NOMO-1 treated with DMSO at 0.1 percent for 48 hours (cell line): ENCODE measurements around the gene PBX1.
"Not testable (repeated sequence)": the region's sequence is repeated elsewhere in the genome, so short reads cannot be mapped to it uniquely, and the experiment has no call there.

ENCODE experiments used
- DNase-seq: peaks from one replicate; lab custom pipeline; 2025; ENCODE audit not compliant: unreplicated experiment; lab: John Stamatoyannopoulos, UW

The PBX1 gene

DNA sequence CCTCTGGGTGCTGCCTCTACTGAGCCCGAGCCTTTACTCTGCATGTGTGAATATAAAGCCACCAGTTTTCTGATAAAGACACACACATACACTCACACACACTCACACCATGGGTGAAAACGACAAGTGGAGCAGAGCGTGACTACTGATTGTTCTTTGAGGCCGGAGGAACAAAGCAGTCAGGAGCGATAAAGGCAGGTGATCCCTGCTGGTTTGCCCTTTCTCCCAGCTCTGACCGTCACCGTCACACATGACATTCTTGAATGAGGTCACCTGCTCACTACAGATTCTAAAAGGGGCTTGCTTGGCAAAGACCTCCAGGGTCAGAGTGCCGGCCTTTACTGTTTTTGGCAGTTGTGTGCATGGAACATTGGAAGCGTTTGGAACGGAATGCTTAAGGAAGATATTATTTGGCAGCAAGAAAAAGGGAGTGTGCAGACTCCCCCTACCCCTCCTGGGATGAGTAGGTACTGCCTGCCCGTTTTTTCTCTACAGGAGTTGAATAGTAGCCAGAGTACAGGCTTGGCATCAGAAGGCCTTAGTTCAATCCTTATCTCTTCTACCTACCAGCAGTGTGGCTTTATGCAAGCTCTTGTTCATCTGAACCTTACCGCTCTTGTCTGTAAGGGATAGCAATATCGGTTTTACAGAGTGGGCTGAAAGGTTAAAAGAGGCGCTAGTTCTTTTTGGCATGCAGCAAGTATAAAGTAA is 79.7 kb downstream of the PBX1 start:
- no peak for DNase-seq

DNA sequence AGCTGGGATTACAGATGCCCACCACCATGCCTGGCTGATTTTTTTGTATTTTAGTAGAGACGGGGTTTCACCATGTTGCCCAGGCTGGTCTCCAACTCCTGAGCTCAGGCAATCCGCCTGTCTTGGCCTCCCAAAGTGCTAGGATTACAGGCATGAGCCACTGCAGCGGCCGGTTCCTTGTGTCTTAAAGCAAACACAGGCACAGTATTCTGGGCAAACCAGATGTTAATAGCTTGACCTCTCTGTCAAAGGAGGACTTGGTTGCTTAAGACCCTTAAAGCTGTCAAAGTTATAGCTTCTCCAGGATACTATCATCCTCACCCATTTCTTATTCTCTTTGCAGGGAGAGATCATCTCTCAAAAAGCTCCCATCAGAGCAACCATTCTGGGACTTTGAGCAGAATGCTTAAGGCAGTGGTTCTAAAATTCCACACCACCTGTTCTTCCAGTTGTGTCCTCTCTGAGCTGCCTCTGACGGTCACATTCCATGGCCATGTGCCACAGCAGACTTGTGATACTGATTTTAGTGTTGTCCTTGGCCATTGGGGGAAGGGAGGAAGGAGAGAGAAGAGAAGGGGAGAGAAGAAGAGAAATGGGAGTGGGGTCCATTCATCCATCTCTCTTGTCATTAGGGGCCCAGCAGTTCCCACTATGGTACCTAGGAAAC is 81.8 kb downstream of the PBX1 start:
- no peak for DNase-seq

DNA sequence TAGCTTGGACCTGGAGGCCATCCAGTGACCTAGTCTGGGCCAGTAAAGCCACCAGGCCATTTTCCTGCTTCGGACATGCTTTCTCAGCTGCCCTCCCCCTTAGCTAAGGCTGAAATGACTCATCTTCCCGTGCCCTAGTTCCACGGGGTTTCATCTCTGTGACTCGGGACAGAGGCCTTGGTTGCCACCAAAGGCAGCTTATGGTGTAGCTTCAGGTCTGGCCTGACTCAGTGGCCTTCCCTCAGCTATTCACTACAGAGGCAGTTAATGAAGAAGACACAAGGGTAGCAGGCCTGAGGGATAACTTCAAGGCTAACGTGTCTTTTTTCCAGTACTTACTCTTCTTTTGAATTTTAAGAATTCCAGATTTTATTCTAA is 82.4 kb downstream of the PBX1 start:
- no peak for DNase-seq

DNA sequence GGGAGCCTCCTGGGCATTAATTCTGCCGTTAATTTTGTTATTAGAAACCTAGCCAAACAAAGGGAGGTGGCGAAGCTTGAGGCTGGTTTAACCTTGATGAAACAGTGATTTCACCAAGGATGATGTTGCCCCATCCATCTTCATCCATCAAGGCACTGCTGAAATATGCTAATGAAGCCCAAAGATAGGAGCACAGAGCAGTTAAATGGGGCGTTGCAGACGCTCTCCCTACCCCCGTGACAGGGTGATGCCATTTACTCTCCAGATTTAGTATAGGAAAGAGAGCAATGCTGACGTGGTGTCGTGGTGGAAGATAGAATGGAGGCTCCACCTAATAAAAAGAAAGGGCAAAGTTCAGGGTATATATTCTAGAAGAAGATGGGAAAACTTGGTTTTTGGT is 84.0 kb downstream of the PBX1 start:
- no peak for DNase-seq

DNA sequence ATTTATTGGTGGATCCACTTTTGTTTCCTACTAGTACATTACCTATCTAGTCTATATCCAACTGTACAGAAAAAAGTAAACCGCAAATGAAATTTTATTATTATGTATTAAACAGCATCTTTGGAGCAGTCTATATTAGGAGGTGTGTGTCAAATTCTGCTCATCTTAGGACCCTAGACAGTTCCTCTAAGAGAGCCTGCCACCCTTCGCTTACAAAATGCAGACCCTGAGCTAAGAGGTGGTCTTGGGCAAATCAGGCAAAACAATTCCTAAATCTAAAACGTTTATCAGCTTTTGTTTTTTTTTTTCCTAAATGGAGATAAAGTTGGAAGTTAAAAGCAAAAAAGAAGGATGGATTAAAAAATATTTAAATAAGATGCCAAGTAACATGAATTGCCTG is 85.3 kb downstream of the PBX1 start:
- no peak for DNase-seq

DNA sequence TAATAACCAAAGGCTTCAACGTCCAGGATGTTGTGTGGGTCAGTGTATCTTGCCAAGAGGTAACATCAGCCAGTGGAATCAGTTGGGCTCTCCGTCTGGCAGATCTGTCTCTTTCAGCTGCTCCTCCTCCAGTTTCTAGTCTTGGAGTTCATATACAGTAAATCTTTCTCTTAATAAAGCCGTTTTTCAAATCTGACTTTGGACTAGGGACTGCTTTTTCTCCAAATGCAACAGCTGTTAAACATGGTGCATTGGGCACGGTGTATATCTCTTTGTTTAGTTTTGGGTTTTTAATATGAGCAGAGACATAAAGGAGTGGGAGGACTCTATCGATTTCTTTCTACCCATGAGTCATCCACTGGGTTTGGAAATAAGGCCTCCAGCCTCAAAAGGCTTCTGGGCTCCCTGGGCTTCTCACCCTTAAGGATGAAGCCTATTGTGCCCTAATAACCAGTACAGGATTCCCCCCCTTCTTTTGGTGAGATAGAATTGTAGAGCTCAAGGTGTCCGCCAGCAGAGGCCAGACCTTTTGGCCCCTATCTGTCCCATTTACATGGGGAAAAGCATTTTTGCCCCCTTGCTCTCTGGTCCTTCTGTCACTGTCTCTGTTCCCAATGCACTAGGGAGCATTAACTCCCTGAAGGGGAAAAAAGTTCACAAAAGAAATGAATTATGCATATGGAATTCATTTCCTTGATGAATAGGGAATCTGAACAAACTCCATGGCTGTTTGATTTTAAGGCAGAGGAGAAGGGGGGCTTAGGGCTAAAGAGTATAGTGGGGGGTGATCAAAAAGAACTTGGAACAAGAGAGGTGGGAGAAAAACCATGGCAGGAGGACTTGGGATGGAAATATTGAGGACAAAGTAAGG is 86.0 kb downstream of the PBX1 start:
- no peak for DNase-seq

DNA sequence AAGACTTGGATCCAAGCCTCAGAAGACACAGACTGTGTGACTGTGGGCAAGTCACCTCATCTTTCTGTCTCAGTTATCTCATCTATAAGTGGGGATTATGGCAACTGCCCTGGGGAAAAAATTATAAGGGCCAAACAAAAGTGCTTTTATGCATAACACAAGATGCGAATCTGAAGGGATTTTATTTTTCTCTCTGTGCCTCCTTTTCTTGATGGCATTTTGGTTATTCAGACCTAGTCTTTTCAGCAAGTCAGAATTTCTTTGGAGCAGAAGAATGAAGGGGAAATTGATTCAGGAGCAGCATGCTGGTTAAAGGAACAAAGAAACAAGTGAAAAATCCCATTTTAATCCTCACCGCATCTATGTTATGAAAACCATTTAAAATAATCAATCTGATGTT is 86.9 kb downstream of the PBX1 start:
- DNase-seq, result no peak

DNA sequence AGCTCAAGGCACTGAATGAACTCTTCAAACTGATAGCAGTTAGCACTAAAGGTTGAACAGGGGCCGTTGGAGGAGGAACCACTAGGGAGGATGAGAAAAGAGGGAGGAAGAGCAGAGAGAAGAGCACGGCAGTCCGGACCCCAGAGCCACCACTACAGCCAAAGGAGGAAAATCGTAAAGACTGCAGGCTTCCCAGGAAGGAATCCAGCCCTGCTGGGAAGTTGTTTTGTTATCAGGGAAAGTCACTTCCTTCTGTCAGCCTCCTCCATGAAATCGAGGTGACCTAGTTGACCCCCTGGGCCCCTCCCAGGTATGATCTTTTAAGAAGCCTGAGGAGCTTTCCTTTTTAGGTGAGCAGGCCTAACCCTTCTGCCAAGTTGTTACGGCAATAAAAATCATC is 88.2 kb downstream of the PBX1 start:
- no peak for DNase-seq

DNA sequence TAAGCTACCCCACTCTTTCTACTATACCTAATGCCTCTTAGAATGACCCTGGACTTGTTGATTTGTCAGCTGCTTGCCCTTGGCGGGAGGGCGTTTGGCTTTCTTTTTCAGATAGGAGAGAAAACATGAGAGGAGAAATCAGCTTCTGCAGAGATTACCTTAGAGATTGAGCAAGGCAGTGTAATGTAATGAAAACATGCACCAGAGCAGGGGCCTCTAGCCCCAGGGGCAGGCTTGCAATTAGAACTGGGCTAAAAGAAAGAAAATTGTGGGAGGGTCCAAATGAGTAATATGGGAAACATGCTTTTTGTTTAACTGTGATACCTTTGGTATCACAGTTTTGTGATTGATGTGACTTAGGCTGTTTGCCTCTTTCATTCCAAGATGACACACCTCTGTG is 89.7 kb downstream of the PBX1 start:
- DNase-seq, result no peak

DNA sequence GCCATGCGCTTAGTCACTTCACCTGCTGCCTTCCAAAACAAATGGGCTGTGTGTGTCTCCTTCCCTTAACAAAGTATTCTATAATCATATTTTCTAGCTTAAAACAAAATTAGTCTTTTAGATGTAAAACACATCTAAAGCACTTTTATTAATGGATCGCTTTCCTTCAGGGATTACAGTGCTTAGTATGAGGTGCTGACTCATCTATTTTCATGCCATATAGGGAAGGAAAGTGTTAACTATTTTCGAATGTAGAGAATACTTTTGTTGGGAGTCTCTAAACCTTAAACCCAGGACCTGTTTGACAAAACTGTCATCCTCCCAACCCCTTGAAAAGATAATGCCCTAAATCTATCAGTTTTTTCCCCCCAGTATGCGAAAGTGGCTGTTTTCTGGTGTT is 90.2 kb downstream of the PBX1 start:
- DNase-seq, result no peak

DNA sequence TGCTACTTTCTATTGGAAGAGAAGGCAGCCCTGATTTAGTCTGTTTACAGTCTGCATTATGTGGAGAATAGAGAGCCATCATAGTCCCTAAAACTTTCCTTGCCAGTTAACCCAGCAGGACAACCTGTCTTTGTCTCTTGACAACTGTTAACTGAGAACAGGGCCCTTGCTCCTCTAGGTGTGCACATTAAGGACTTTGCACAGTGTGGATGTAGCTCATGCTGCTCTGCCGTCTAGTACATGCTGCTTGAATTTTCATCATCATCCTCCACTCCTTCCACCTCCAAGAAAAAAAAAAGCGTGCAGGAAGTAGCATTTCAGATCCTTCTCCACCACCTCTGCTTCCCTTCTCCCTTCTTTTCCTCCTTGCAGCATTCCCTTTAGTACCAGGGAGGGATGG is 91.5 kb downstream of the PBX1 start:
- DNase-seq, result no peak

DNA sequence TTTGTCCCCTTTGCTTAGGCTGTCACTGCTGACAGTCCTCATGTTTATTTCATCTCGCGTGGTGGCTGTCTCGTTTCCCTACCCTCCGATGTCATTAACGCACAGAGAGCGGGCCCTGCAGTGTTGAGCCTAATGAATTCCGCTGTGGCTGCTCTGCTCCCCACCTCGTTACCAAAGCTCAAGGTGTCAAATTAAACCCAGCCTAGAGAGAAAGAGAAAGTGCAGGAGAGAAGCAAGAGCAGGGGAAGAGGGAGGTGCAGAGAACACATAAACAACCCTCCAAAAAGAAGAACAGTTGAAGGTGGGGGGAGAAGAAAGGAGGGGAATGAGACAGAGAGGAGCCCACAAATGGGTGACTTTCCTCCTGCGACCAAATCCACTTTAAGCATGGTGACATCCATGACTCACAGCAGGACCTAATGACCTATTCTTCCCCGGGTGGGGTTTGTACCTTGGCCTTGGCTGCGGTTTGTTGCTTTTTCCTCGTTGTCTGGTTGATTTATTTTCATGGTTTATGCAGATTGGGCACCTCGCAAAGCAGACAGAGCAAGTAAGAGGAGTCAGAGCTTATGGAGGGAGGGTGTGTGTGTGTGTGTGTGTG is 92.5 kb downstream of the PBX1 start:
- DNase-seq, result peak; percentile 90

DNA sequence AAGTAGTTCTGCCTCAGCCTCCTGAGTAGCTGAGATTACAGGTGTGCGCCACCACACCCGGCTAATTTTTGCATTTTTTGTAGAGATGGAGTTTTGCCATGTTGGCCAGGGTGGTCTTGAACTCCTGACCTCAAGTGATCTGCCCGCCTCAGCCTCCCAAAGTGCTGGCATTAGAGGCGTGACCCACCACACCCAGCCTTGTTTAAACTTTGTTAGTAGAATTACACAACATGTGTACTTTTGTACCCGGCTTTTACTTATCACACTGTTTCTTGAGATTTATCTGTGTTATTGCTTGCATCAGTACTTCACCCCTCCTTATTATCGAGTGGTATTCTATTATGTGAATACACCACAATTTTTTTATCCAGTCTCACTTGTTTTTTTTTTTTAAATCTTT is 94.0 kb downstream of the PBX1 start:
- DNase-seq, result not testable (repeated sequence)

DNA sequence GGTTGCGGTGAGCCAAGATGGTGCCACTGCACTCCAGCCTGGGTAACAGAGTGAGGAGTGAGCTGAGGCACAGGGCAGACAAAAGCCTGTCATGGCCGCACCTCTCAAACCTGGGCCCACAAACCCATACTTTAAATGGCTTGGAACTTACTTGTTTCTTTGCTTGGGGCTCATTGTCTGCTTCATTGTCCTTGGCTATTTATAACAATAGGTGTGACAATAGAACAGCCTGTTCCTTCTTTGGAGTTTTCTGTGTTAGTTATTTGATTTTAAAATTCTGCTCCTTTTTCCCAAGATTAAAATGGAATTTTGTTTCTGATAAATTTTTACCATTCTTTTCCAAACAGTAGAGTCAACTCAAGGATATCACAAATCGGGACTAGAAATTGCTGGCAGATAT is 94.7 kb downstream of the PBX1 start:
- DNase-seq, result no peak

DNA sequence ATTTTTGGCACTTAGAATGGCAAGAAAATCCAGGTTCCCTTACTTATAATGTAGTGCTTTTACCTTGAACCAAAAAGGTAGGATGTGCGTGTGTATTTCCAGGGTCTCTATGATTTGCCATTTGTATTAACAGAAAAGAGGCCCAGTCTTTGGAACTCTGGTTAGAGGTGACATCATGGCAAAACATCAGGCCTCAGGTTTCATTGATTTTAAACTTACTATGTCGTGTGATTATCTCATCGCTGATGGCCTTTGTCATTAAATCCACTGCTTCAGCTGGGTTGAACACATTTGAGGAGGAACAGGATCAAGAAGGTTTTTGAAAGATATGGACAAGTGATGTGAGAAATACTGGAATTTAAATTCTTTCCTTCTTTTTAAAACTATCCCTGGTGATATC is 95.2 kb downstream of the PBX1 start:
- DNase-seq, result no peak

DNA sequence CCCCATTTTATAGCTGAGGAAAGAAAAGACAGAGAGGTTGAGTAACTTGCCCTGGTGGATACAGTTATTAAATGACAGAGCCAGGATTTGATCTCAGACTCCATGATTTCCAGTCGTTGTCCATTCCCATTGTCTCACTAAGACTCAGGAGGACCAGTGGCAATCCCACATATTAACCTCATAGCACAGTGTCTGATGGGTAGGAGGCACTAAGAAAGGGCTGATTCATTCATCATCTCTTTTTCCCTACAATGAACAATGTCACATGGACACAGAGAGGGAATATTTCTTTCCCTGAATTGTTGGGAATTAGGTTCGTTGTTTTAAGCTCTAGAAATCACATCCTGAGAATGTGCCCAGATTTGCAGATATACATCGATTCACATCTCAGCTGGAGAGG is 99.9 kb downstream of the PBX1 start:
- no peak for DNase-seq

DNA sequence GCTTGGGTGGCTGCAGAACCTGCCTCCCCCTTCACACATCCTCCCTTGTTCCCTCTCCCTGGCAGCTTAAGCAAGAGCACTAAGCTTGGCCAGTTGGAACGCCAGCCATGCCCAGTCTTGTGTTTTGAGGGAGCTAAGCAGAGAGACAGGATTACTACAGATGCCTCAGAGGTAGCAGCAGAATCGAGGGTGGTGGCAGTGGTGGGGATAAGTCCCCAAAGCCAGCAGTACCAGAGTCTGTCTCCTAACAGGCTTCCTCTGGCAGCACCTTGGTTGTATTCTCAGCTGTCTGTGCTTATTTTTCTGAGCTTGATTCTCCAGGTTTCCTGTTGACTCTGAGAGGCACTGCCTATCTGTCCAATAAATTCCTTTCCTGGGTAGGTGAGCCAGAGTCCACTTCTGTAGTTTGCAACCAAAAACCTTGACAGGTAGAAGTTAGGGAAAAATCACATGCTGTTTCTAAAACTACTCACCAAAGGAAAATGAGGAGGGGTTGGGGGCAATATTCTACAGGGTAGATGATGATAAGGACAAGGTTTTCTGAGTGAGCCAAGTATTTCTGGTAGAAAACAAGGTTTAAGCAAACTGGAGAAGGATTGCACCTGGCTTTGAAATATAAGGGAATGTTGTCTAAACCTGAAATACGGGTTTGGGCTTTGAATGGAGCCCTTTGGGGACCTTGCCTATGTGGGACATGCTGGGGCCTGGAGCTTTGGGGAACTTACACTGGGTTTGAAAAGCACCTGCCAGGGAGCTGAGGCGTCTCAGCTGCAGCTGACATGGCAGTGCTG is 100.8 kb downstream of the PBX1 start:
- no peak for DNase-seq

DNA sequence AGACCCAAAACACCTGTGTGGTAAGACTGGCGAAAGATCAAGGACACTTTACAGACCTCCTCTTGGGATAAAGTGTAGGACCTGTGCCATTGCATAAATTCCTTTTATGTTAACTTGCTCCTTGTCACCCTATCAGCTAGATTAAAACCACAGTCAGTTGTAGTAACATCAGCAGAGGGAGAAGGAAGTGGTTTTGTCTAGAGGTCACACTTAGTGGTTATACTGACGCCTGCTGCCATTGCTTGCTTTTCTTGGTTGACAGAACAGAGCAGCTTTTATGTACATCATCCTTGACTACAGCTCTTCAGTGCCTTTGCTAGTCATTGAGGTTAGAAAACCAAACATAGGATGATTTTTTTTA is 101.4 kb downstream of the PBX1 start:
- DNase-seq, result peak; percentile 96

DNA sequence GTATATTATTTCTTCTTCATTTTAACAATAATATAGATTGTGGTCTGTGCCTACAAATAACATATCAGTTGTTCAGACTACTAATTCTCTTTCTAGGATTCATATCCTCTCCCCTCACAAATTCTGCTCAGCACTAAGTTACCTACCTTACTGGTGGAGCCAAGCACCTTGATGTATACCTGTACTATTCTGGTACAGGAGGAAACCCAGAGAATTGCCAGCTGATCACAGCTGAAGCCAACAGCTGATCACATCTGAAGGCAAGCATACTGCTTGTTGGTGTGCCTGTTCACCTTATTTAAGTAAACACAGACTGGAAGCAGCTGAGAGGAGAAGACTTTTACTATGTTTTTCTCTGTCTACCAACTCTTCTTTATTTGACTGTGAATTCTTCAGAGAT is 101.8 kb downstream of the PBX1 start:
- DNase-seq, result no peak

DNA sequence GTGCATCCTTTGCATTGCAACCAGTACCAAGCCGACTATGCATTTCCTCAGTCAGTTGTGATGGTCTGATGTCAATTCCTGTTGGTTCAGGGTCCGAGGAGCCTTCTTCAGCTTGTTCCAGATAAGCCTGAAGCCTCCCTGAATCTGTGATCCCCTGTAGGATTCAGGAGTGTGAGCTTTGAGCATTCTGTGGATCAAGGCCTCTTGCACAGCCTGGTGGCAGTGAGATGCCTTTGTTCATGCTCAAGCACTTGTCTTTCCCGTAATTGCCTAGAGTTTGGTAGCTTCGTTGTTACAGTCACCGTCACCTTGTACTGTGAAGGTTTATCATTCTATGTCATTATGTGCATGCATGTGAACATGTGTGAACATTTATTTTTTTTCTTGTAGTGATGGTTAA is 103.5 kb downstream of the PBX1 start:
- no peak for DNase-seq

DNA sequence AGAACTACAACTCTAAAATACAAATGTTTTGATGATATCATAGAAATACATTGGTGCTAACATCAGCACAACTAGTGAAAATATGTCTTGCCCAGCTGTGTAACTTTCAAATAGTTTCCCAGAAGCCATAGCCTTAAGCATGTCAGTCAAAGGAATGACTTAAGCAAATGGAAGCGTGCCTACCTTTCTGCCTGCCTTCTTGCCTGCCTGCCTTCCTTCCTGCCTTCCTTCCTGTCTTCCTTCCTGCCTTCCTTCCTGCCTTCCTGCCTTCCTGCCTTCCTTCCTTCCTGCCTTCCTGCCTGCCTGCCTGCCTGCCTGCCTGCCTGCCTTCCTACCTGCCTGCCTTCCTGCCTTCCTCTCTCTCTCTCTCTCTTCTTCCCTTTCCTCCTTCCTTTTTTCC is 104.0 kb downstream of the PBX1 start:
- DNase-seq, result no peak
